Ammon's horn (tissue), 1 donor: ENCODE results near the gene PAQR6.

Experiments
- DNase-seq: peaks from one replicate; pipeline ENCODE4 v3.0.0-alpha.2; 2016; ENCODE audit warnings: low spot score

Gene PAQR6

GRCh38 chr1:156247460-156248322 lies at the start of gene PAQR6:
Gene PAQR6, minus strand, starts transcription at chr1:156248056. Its CDS starts 1,325 bp downstream, at chr1:156246731.
- DNase-seq = peak; percentile 98

GRCh38 chr1:156295391-156295947 lies 47.6 kb upstream of the PAQR6 start, which contains the start of gene GLMP:
Gene GLMP, minus strand, starts transcription at chr1:156295679. Its CDS starts 34 bp downstream, at chr1:156295645.
- peak; percentile 85 for DNase-seq

- DNase-seq = no peak
Observed at GRCh38 chr1:156293895-156294294, 46.0 kb upstream of the PAQR6 start.

DNA sequence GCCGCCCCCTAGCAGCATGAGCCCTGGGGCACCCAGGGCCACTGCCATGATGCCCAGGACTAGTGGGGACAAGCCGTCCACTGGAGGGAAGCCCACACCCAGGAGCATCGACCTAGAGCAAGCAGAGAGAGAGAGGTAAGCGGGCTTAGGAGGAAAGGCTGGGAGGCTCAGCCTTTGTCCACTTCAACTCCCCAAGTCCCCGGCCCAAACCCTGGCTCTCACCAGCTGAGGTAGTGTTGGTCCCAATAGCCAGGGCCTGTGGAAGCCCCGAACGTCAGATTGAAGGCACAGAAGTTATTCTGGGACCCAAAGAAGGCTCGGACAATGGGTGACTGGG lies 45.2 kb upstream of the PAQR6 start:
- no peak for DNase-seq

DNA sequence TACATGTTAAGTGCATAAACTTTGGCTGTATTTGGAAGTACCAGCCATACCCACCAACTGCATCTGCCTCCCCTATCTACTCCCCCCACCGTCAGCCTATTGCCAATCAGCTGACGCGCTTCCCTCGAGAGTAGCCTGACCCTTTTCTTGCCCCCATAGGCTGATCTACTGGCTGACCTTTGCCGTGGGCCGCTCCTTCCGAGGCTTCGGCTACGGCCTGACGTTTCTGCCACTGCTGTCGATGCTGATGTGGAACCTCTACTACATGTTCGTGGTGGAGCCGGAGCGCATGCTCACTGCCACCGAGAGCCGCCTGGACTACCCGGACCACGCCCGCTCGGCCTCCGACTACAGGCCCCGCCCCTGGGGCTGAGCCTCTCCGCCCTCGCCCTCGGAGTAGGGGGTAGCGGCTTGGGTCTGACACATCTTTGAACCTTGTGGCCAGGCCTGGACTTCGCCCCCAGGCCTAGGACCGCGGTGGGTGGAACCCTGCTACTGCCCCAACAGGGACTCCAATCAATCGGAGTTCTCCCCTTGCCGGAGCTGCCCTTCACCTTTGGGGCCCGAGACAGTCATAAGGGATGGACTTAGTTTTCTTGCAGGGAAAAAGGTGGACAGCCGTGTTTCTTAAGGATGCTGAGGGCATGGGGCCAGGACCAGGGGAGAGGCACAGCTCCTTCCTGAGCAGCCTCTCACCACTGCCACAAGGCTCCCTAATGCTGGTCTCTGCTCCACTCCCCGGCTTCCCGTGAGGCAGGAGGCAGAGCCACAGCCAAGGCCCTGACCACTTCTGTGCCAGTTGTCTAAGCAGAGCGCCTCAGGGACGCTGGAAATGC lies 43.6 kb upstream of the PAQR6 start:
- DNase-seq = peak; percentile 90

- DNase-seq = no peak
Observed at GRCh38 chr1:156289857-156290256, 42.0 kb upstream of the PAQR6 start.

DNA sequence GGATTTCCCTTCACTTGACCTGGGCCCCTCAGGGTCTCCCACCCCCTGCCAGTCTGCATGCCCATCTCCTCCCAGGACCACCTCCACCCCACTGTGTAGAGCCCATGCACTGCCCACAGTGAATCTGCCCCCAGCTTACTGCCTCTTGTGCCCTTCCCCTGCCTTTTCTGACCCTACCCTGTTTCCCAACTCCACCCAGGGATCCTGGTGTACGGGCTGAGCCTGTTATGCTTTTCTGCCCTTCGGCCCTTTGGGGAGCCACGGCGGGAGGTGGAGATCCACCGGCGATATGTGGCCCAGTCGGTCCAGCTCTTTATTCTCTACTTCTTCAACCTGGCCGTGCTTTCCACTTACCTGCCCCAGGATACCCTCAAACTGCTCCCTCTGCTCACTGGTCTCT lies 38.2 kb upstream of the PAQR6 start:
- no peak for DNase-seq

DNA sequence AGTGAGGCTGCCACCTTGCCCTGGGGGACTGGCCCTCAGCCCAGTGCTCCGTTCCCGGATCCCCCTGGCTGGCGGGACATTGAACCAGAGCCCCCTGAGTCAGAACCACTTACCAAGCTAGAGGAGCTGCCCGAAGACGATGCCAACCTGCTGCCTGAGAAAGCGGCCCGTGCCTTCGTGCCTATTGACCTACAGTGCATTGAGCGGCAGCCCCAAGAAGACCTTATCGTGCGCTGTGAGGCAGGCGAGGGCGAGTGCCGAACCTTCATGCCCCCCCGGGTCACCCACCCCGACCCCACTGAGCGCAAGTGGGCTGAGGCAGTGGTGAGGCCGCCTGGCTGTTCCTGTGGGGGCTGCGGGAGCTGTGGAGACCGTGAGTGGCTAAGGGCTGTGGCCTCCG lies 37.6 kb upstream of the PAQR6 start:
- no peak for DNase-seq

GRCh38 chr1:156284757-156285156 lies 36.9 kb upstream of the PAQR6 start:
- no peak for DNase-seq

GRCh38 chr1:156284112-156284511 lies 36.3 kb upstream of the PAQR6 start, which contains the start of gene TMEM79:
Gene TMEM79, plus strand, starts transcription at chr1:156284325. Its CDS starts 902 bp downstream, at chr1:156285227.
- DNase-seq = no peak

DNA sequence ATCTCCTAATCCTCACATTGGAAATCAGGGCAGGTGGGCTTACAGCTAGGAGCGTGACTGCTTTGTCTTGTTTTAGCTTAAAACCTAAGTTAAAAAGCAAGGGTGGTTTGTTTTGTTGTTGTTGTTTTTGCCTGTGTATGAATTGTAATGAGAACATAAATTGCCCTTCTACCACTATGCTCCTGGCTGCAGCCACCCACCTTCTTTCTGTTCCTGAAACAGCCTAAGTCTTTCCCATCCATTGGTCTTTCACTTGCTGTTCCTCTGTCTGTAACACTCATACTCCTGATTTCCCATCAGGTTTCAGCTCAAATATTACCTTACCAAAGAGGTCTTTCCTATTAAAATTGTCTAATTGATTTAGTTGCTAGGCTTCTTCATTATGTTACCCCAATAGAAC lies 35.7 kb upstream of the PAQR6 start:
- no peak for DNase-seq

DNA sequence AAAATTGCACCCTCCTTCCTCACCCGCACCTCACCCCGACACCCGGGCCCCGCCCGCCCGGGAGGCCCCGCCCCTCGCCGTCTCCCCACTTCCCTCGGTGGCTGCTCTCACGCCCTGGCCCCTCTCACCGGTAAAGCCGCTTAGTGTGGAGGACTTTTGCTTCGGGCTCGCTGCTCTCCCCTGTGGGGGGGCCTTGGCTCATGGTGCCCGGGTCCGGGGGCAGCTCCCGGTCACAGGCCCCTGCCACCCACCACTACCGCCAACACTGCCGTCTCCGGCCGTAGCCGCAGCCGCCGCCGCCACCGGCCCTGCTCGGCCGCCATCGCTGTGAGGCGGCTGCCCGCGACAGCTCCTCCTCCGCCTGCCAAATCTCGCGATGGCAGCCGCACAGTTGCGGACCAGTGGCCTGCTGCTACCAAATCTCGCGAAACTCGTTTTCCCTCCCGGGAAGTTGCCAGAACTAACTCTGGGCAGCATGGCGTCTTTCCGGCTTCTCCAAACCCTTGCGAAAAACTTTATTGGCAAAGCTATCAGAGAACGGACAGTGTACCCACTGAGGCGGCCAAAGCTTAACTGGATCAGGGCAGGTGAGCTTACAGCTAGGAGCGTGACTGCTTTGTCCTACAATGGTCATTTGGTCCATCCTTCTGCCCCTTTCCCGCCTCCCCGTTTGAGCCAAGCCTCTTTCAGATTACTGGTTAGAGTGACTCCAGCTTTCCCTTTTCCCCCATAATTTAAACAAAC lies 34.8 kb upstream of the PAQR6 start, which contains the start of gene SMG5:
SMG5 (minus strand) TSS at position 347 of the 744 bp plus-strand sequence; CDS start at position 202, 145 bp downstream.
- DNase-seq = peak; percentile 98

DNA sequence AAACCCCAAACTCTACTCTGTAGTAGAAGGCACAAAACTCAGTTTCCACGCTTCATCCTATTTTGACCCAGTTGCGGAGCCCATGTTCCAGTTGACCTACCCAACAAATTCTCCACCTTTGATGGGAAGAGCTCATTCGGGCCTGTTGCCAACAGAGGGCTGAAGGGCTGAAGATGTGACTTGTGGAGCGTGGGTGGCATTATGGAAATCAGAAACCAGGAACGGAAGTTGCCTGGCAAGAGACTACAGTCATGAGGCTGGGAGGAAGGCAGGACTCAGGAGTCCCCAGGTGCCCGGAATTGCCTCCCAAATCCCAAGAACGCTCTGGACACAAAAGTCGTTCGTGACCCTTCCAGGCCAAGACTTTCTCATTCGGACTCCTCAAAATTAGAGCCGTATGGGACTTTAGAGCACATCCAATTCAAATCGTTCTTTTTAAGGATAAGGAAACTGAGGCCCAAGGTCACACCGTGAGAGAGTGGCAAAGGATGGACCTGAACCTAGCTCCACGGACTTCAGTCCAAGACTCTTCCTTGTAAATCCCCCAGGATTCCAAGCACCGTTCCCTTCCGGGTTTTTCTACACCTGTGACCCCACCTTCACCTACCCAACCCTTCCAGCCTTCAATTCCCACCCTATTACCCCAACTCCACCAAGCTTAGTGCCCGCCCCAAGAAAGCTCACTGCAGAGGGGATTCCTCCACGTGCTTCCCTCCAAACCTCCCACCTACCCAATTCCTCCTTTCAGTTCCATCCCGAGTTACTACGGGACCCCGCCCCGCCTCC lies 34.0 kb upstream of the PAQR6 start:
- DNase-seq = no peak

- DNase-seq = no peak
Observed at GRCh38 chr1:156281281-156281680, 33.4 kb upstream of the PAQR6 start.

GRCh38 chr1:156279837-156280236 lies 32.0 kb upstream of the PAQR6 start:
- DNase-seq = no peak

DNA sequence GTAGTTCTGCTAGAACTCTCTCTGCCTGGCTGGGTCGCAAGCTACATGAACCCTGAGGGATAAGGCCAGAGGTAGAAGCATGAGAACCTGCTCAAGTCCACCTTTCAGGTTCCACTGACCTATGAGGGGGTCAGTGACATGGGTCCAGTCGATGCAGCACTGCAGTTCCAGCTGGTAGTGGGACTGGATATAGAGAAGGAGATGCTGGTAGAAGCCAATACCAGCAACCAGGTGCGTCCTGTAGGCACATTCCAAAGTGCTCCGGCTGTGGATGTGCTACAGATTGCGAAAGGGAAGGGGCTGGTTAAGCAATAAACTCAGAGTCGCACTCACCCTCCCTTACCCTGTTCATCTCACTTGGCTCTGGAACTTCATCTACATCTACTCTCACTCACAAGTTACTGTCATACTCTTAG lies 29.1 kb upstream of the PAQR6 start:
- DNase-seq = no peak

GRCh38 chr1:156276532-156276931 lies 28.7 kb upstream of the PAQR6 start:
- DNase-seq = no peak

DNA sequence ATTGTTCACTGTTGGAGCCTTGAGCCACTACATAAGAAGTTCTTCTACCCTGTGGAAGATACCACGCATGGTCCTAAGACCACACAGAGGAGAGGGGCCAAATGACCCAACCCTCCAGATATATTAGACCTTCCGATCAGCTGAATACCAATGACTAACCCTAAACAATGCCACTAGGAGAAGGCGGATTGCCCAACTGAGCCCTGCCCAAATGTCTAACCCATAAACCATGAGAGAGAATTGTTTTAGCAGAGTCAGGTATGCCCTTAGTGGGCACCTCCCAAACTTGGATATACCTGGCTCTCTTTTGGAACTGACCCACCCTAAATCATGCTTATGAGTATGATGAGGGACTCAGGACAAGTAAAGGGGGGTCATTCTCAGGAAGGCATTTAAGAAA lies 22.5 kb upstream of the PAQR6 start:
- DNase-seq = no peak

DNA sequence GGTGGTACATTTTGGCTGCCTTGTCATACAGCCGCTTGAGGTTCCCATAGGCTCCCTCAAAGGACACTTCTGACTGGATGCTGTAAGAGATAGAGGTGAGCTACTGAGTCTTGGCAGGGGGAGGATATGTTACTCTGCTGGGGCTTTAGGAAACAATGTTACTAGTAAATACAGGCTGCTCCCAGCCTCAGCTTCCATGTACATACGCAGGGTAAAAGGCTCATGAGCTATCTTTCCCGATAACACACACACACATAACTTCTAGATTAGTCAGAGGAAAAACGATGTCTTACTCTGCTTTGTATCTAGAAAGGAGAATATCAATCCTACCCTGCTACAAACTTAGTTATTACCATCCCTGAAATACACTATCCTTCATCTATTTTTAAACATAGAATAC lies 20.5 kb upstream of the PAQR6 start:
- DNase-seq = no peak

- DNase-seq = no peak
Observed at GRCh38 chr1:156266051-156266450, 18.2 kb upstream of the PAQR6 start.

DNA sequence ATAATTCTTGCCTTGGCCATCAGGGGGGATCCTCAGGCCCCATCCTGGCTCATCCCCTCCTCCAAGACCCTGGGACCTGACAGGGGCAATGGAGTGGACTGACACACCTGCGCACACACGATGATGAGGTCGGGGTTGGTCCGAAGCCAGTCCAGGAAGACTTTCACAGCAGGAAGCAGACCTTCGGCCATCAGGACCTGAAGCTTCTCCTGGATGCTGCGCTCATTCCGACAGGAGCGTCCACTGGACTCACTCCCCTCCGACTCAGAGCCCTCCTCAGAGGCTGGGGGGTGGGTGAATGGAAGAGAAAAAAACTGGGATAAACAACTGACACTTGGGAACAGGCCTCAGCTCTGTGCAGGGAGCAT lies 15.4 kb upstream of the PAQR6 start:
- DNase-seq = no peak
